HG02885 (cell line): ENCODE data around the gene ZNF75A.

ENCODE experiments used
- ATAC-seq: cut with Tn5 transposase; IDR thresholded peaks from one replicate; pipeline ENCODE4 v1.9.1; 2021; ENCODE audit warnings: mild to moderate bottlenecking; ENCODE audit not compliant: unreplicated experiment, poor library complexity

The ZNF75A gene

GRCh38 chr16:3283543-3284447 lies 21.5 kb upstream of the ZNF75A start:
- ATAC-seq, result peak; percentile 1

GRCh38 chr16:3285131-3285530 lies 20.2 kb upstream of the ZNF75A start:
- ATAC-seq, result no peak

- ATAC-seq, result no peak
Measured at GRCh38 chr16:3289998-3290673, 15.2 kb upstream of the ZNF75A start.

- no peak for ATAC-seq
Measured at GRCh38 chr16:3292604-3293003, 12.7 kb upstream of the ZNF75A start.

- no peak for ATAC-seq
Measured at GRCh38 chr16:3295209-3295608, 10.1 kb upstream of the ZNF75A start.

GRCh38 chr16:3295783-3296182 lies 9.5 kb upstream of the ZNF75A start:
- no peak for ATAC-seq

GRCh38 chr16:3304370-3304769 lies 927 bp upstream of the ZNF75A start:
- ATAC-seq, result no peak

- ATAC-seq, result no peak
Measured at GRCh38 chr16:3306078-3306477, 781 bp downstream of the ZNF75A start.

GRCh38 chr16:3311496-3311895 lies 6.2 kb downstream of the ZNF75A start:
- no peak for ATAC-seq

GRCh38 chr16:3317315-3317999 lies 12.2 kb downstream of the ZNF75A start:
- no peak for ATAC-seq

- ATAC-seq, result no peak
Measured at GRCh38 chr16:3321816-3322215, 16.5 kb downstream of the ZNF75A start.

GRCh38 chr16:3327514-3327913 lies 22.2 kb downstream of the ZNF75A start:
- ATAC-seq, result no peak

GRCh38 chr16:3328104-3328503 lies 22.8 kb downstream of the ZNF75A start:
- no peak for ATAC-seq

GRCh38 chr16:3328643-3329042 lies 23.3 kb downstream of the ZNF75A start:
- no peak for ATAC-seq

- ATAC-seq, result no peak
Measured at GRCh38 chr16:3346041-3346440, 40.7 kb downstream of the ZNF75A start.

- no peak for ATAC-seq
Measured at GRCh38 chr16:3347586-3347985, 42.3 kb downstream of the ZNF75A start.

GRCh38 chr16:3348547-3349167 lies 43.4 kb downstream of the ZNF75A start:
- ATAC-seq, result no peak

- no peak for ATAC-seq
Measured at GRCh38 chr16:3349175-3349574, 43.9 kb downstream of the ZNF75A start.

GRCh38 chr16:3355589-3355988 lies 50.3 kb downstream of the ZNF75A start, which contains the start of gene OR2C1:
Gene OR2C1, plus strand, starts transcription at chr16:3355889. Its CDS starts 52 bp downstream, at chr16:3355941.
- ATAC-seq, result no peak

GRCh38 chr16:3356118-3356517 lies 50.8 kb downstream of the ZNF75A start:
- ATAC-seq, result no peak
